Mammary microvascular endothelial cell (primary cell): ENCODE data around the gene ELOVL2. TPM values are rescaled to one million over a fixed set of nuclear protein-coding genes. Genes with fewer than 3 reads are reported as not detected.

Experiments
- total RNA-seq: library from RNA; depleted of rRNA; stranded (reverse); fragments of >200 nt; gene quantifications from 2 replicates; pipeline ENCODE4 v1.2.3, GENCODE V29; 2015

The ELOVL2 gene
- 0.05 TPM in 1 of 2 replicates, not detected in the other for total RNA-seq

GRCh38 chr6:11043961-11044711 is at the start of gene ELOVL2:
TSS of gene ELOVL2 (minus strand) at chr6:11044305. CDS start at chr6:11044230, 75 bp downstream.

Other genes with a start within 250 kb of the ELOVL2 start
- gene MAK, start 205.8 kb downstream of the ELOVL2 start, total RNA-seq = 0.07 TPM in 1 of 2 replicates, not detected in the other
- not detected in 2 replicates for gene GCM2, start 162.3 kb downstream of the ELOVL2 start, total RNA-seq
- not detected in 2 replicates for gene SYCP2L, start 157.3 kb downstream of the ELOVL2 start, total RNA-seq
- gene SMIM13, start 49.5 kb upstream of the ELOVL2 start, total RNA-seq = 12.6 and 17.5 TPM in 2 replicates
- gene ERVFRD-1, start 67.4 kb upstream of the ELOVL2 start, total RNA-seq = 6.5 and 7.2 TPM in 2 replicates
- 116 and 127 TPM in 2 replicates for gene NEDD9, start 188.4 kb upstream of the ELOVL2 start, total RNA-seq